Right renal pelvis (tissue), 4 donors: Measurements from ENCODE around the gene POU6F2. TPM values are rescaled to one million over a fixed set of nuclear protein-coding genes. Genes with fewer than 3 reads are reported as not detected.
A peak's percentile ranks its signal among the peaks of the same experiment; 100 is the strongest.
"Not testable (repeated sequence)": the region's sequence is repeated elsewhere in the genome, so short reads cannot be mapped to it uniquely, and the experiment has no call there.

ENCODE experiments used
- DNase-seq, 4 donors: peaks; one replicate each; pipeline ENCODE4 v3.0.0-alpha.2; 2013; ENCODE audit warnings: low read depth in 4 of 4, low spot score in 3 of 4, missing footprints in 1 of 4
- polyA plus RNA-seq, 4 donors: library from polyadenylated mRNA; unstranded; fragments of 120-200 nt; gene quantifications; one replicate each; pipeline ENCODE4 v1.2.1, GENCODE V29; 2013; ENCODE audit not compliant: insufficient read length in 4 of 4

POU6F2 gene
- under 1 TPM; 0.10 to 0.42 (median 0.17) TPM for polyA plus RNA-seq

DNA sequence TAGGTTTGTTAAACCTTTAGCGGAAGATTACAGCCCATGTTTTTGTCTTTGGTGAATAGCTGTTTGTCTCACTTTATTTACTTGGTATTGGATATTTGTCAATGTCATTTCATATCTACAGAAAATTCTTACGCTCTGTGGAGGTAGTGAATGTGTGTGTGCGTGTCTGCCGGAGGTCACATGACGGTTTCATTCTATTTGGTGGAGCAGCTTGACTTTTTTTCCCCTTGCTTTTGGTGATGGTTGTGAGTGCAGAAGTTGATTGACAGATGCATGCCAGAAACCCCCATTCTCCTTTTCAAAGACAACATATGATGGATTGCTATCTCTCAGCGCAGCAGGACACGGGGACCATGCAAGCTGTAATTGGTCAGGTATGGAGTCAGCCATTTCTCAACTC is at the start of gene POU6F2:
Gene POU6F2 (plus strand): TSS at position 225 of the 400 bp plus-strand sequence. CDS start 45 bp downstream, at position 270.
- DNase-seq: no peak

- no peak for DNase-seq
These were observed 49.2 kb upstream of the POU6F2 start for GRCh38 chr7:38928506-38928905.

- no peak for DNase-seq
These were observed 48.1 kb upstream of the POU6F2 start for GRCh38 chr7:38929460-38930171.

DNA sequence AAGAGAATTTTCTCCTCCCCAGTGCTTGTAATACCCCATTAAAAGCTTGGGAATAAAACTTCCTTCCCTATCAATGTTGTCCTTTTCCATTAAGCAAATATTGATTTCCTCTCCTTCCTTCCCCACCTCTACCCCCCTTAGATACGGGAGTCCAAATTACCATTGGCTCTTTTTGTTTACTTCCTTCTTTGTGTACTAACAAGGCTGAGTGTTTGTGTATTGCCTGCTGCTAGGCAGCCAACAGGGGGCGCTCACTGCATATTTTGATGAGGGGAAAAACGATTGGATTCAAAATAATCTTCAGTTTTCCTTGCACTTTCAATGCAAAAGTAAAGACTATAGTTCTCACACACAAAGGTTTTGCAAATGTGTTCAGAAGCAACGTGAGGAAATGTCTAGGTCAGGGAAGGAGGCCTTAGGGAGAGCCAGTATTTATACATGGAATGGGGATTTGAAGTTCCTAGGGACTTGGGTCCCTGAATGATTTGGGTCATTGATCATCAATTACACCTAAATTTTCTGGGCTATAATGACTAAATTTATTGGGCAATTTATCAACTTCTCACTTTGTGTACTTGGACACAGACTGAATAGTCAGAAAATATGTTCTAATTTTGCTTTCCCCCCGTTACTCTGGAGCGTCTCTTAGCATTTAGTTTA is 45.1 kb upstream of the POU6F2 start:
- peak in 3 of 4 donors; percentile 53 to 59 (median 58) for DNase-seq

- no peak for DNase-seq
These were observed 43.7 kb upstream of the POU6F2 start for GRCh38 chr7:38934051-38934450.

GRCh38 chr7:38934536-38934935 is 43.2 kb upstream of the POU6F2 start:
- DNase-seq: no peak

DNA sequence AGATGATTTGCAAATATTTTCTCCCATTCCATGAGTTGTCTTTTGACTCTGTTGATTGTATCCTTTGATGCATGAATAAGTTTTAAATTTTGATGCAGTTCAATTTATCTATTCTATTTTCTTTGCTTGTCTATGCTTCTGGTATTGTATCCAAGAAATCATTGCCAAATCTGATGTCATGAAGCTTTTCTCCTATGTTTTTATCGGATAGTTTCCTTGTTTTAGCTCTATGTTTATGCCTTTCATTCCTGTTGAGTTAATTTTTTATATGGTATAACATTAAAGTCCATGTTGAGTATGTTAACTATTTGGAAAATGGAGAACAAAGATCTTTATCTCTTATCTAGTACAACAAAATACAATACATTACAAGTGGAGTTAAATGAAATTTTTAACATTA is 41.1 kb upstream of the POU6F2 start:
- no peak for DNase-seq

GRCh38 chr7:38938001-38938485 is 39.7 kb upstream of the POU6F2 start:
- no peak for DNase-seq

DNA sequence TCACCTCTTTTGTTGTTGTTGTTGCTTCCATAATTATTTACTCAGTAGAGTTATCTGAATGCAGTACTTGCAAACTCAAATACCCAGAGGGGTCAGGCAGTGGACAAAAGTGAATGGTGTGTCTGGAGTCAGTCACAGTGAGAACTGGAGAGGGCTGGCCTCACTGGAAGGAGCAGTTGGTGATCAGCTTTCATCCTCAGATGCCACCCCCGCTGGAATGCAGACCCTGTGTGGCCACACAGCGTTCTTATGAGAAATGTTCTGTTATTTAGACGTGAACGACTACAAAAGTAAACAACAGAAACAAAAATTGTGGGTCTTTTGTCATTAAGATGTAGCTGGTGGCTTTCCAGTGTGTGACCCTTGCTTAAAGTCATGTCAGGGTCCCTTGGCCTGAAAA is 39.1 kb upstream of the POU6F2 start:
- no peak for DNase-seq

- DNase-seq: no peak
These were observed 36.9 kb upstream of the POU6F2 start for GRCh38 chr7:38940774-38941173.

DNA sequence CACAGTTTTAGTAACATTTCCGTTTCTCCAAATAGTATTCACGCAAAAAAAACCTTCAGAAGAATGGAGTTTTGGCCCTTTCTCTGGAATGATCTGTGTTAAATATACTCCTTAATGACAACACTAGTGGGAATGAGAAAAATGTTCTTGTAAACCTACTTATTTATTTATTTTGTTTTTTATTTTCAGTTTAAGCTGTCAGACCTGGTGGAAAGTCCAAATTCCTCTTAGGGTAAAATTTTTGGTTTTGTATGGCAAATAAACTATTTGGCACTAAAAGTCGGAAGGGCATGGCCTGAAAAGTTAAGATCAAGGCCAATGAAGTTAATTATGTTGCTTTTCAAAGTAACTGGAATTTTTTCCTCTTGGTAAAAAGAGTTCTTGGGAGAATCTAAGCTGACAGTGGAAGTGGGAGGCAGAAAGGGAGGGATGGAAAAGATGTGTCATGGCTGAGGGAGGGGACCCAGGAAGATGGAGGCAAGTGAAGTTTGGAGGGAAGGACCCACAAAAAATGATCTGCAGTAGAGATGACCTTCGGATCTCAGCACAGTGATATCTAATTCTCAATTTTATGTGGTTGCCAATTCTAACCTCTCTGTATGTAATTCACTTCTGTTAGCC is 35.2 kb upstream of the POU6F2 start:
- DNase-seq: no peak

GRCh38 chr7:38947541-38947940 is 30.2 kb upstream of the POU6F2 start:
- not testable (repeated sequence) for DNase-seq

- DNase-seq: no peak
These were observed 27.4 kb upstream of the POU6F2 start for GRCh38 chr7:38950309-38950708.

DNA sequence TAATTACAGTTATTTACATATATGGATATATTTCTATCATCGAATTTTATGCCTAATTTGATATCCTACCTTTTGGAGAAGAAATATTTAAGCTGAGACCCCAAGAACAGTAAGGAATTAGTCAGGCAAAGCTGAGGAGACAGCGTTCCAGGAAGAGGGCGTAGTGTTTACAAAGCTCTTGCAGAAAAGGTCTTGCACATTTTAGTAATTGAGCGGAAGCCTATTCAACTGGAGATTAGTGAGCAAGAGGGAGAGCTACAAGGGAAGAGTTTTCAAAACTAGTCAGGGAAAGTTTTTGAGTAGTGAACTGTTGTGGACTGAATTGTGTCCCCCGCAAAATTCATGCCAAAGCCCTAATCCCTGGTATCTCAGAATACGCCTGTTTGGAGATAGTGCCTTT is 26.5 kb upstream of the POU6F2 start:
- DNase-seq: no peak

- DNase-seq: no peak
These were observed 24.5 kb upstream of the POU6F2 start for GRCh38 chr7:38953227-38953626.

- no peak for DNase-seq
These were observed 23.7 kb upstream of the POU6F2 start for GRCh38 chr7:38953971-38954370.

GRCh38 chr7:38955892-38956291 is 21.8 kb upstream of the POU6F2 start:
- no peak for DNase-seq

- DNase-seq: no peak
These were observed 15.7 kb upstream of the POU6F2 start for GRCh38 chr7:38962028-38962427.

- no peak for DNase-seq
These were observed 12.8 kb upstream of the POU6F2 start for GRCh38 chr7:38964921-38965320.

DNA sequence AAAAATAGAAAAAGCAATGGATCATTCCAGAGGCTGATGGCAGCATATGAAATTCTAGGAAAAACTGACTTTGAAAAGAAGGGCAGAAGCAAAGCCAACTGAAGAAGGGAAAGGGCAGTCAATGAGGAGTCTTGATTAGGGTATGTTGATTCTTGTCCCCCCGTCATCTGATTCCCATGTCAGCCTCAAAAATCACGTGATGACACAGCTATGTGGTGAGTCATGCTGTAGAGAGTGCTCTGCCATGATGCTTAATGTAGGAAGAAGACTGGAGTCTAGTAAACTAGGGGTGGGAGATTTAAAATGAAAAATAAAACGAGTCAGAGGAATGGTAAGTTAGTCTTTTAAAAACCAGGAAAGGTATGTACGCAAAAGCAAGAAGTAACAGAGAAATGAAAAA is 3.9 kb upstream of the POU6F2 start:
- no peak for DNase-seq

DNA sequence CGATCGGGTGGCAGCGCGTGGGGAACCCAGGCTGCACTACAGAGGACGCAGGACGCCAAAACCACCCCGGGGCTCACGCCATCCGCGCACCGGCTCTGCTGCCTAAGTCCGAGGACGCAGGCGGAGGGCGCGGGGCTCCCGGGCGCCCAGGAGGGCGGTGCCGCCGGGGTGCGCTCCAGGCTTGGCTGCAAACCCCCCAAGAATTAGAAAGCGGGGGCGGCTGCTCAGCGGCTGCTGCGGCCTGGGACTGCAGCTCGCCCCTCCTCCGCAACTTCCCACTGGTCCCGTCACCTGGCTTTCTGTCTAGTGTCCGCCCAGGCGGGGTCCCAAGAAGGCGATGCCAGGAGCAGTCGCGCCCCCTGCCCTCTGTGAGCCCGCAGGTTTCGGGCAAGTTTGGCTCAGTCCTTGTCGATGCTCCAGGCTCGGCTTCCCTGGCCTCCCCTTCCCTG is 1.7 kb upstream of the POU6F2 start:
- DNase-seq: peak in 2 of 4 donors; percentile 3 to 5

DNA sequence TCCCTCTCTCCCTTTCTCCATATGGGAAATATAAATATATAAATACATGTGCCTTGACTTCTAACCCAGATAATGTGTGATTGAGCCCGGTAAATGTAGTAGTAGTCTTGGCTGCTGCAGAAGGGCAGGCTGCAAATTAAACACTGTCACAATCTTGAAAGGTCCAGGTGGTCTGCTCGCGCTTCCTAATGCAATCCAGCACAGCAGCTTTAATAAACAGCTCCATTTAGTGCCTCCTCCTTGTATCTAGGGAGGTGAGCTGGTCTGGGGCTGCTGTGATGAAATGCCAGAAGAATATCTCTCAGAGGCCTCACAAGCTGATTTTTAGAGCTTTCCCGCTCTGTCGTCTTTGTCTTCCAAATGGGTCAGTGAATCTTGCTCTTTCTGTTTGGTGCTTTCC is 782 bp downstream of the POU6F2 start:
- no peak for DNase-seq
